Lung (tissue), 12 donors: Measurements from ENCODE around the gene RPS26. TPM values are rescaled to one million over a fixed set of nuclear protein-coding genes. Genes with fewer than 3 reads are reported as not detected.

ENCODE experiments used
- ATAC-seq: fragments of 200-7000 bp; cut with Tn5 transposase; one replicate; pipeline ENCODE4 v1.9.1; 2020; ENCODE audit warnings: moderate number of reproducible peaks; ENCODE audit not compliant: insufficient read depth, low FRiP score
- DNase-seq, 3 donors: peaks; one replicate each; pipeline ENCODE4 v3.0.0-alpha.2; 2013 to 2017
- H3K27ac ChIP-seq, 2 donors: one replicate each; pipeline ENCODE4 v1.5.1; 2013; ENCODE audit warnings: mild to moderate bottlenecking in 2 of 2, moderate library complexity in 2 of 2, control low read depth in 1 of 2, inconsistent platforms in 1 of 2, low read depth in 1 of 2, low read length in 1 of 2
- H3K27me3 ChIP-seq, 3 donors: one replicate each; pipeline ENCODE4 v1.5.1; 2013; ENCODE audit warnings: low read length in 2 of 3; ENCODE audit not compliant: control insufficient read depth in 3 of 3, insufficient read depth in 3 of 3
- H3K36me3 ChIP-seq, 4 donors: one replicate each; pipeline ENCODE4 v1.5.1; 2013; ENCODE audit warnings: low read length in 4 of 4, mild to moderate bottlenecking in 1 of 4, moderate library complexity in 1 of 4; ENCODE audit not compliant: control insufficient read depth in 4 of 4, insufficient read depth in 4 of 4
- H3K4me1 ChIP-seq, 5 donors: one replicate each; pipeline ENCODE4 v1.5.1; 2013; ENCODE audit warnings: low read length in 5 of 5, mild to moderate bottlenecking in 2 of 5, moderate library complexity in 1 of 5; ENCODE audit not compliant: control insufficient read depth in 5 of 5, insufficient read depth in 5 of 5
- H3K4me3 ChIP-seq: one replicate; pipeline ENCODE4 v1.5.1; 2013; ENCODE audit warnings: mild to moderate bottlenecking, control low read depth, moderate library complexity
- H3K9ac ChIP-seq, 2 donors: one replicate each; pipeline ENCODE4 v1.5.1; 2013; ENCODE audit warnings: low read length in 2 of 2, control low read depth in 1 of 2; ENCODE audit not compliant: insufficient read depth in 1 of 2
- H3K9me3 ChIP-seq, 4 donors: one replicate each; pipeline ENCODE4 v1.5.1; 2013; ENCODE audit warnings: low read length in 3 of 4, mild to moderate bottlenecking in 1 of 4, moderate library complexity in 1 of 4; ENCODE audit not compliant: control insufficient read depth in 4 of 4, insufficient read depth in 3 of 4
- WGBS, 2 donors: extraction: QIAGEN DNeasy Blood & Tissue Kit; methylation state at CpG; one replicate each; pipeline ENCODE4 v1.1.7; 2013; 5-methylcytosine and 5-hydroxymethylcytosine counted together
- polyA plus RNA-seq, 2 donors: library from polyadenylated mRNA; stranded (reverse); fragments of 200-250 nt; gene quantifications; one replicate each; pipeline ENCODE4 v1.2.1, GENCODE V29; 2013
- total RNA-seq, 2 donors: library from RNA; depleted of rRNA in 1 of 2; stranded (reverse); fragments of >200 nt in 1 of 2; gene quantifications; one replicate each; pipeline ENCODE4 v1.2.1, GENCODE V29; 2014 to 2021
- TF ChIP-seq, protein P1 (sequence below): IDR thresholded peaks from 2 replicates; pipeline ENCODE4 v1.5.1; 2012; ENCODE audit warnings: mild to moderate bottlenecking; ENCODE audit errors: control extremely low read depth, extremely low read depth
- donor health status: control.
- donor health status: control.
- donor health status: Bipolar disorder and iron deficiency.
- donor health status: healthy.
- donor health status: DM: yes; HTN: yes; CAD: no.

Gene RPS26
- total and polyA plus RNA-seq, 4 donors = 53.1 to 1,477 (median 591) TPM

DNA sequence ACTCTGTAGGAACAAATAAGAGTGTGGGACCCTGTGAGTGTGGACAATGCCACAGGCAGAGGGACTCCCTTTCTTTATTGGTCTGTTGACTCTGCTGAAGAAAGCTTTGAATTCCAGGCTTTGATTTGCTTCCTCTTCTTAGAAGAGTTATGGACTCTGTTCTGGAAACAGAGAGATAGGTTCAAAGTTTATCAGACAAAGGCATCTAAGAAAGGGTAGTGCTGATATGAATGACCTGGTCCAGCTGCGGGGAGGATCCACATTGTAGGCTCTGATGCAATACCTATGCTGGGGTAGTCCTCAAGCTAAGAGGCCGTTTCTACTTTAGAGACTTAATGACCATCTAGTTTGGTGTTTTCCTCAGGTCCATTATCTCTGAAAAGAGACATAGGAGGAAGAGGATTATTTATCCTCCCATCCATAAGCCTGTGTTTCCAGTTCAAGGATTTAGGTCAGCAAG lies 31.6 kb upstream of the RPS26 start:
- Histone ChIP-seq H3K9ac (peak overlapping the region in 1 of 2 donors; percentile 20), H3K4me1 (peaks cover 0 to 8% (median 4%) of the 10 kb centered on the region in 5 donors), H3K36me3 (peaks cover 0 to 2% (median 0%) of the 10 kb centered on the region in 4 donors), H3K27ac (no peak overlapping the region), H3K27me3 (no peaks in the 10 kb centered on the region), H3K9me3 (no peaks in the 10 kb centered on the region), H3K4me3 (no peak overlapping the region)
- 61% methylated on average over 2 of the region's 2 CpGs for WGBS, 2 donors
- DNase-seq (no peak), ATAC-seq (no peak)
- TF ChIP-seq, protein P1, sequence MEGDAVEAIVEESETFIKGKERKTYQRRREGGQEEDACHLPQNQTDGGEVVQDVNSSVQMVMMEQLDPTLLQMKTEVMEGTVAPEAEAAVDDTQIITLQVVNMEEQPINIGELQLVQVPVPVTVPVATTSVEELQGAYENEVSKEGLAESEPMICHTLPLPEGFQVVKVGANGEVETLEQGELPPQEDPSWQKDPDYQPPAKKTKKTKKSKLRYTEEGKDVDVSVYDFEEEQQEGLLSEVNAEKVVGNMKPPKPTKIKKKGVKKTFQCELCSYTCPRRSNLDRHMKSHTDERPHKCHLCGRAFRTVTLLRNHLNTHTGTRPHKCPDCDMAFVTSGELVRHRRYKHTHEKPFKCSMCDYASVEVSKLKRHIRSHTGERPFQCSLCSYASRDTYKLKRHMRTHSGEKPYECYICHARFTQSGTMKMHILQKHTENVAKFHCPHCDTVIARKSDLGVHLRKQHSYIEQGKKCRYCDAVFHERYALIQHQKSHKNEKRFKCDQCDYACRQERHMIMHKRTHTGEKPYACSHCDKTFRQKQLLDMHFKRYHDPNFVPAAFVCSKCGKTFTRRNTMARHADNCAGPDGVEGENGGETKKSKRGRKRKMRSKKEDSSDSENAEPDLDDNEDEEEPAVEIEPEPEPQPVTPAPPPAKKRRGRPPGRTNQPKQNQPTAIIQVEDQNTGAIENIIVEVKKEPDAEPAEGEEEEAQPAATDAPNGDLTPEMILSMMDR = no peak

DNA sequence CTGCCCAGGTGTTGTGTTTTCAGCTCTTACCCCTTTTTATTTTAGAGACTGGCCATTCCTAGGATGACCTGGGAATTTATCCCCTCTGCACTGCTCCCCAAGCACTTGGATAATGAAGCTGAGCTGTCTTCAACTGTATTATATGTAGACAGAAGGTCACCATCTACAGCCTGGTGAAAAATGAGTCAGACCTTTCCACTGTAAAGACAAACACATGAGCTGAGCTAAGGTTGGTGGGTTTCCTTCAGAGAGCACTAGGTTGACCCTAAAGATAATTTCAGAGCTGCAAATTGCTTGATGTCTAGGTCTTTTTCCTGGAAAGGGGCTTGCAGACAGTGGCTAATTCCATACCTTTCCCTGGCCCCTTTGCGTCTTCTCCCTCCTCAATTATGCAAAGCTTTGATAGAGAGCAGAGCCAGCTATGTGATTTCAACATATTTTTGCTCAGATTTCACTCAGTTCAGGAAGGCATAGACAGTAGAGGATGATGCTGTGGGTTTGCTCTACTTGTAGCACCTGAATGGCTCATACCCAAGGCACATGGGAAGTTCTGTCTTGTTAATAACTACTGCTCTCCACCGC lies 30.1 kb upstream of the RPS26 start:
- H3K27me3 ChIP-seq = no peaks in the 10 kb centered on the region
- ATAC-seq (no peak), DNase-seq (no peak)
- H3K27ac ChIP-seq = no peak overlapping the region
- peaks cover 0 to 2% (median 0%) of the 10 kb centered on the region in 4 donors for H3K36me3 ChIP-seq
- no peak overlapping the region for H3K4me3 ChIP-seq
- H3K4me1 ChIP-seq = peaks cover 0 to 8% (median 4%) of the 10 kb centered on the region in 5 donors
- 91 to 97% methylated on average over 2 of the region's 2 CpGs for whole genome bisulfite sequencing, 2 donors
- H3K9ac ChIP-seq = no peak overlapping the region
- TF ChIP-seq, protein P1 = no peak
- H3K9me3 ChIP-seq = no peaks in the 10 kb centered on the region

DNA sequence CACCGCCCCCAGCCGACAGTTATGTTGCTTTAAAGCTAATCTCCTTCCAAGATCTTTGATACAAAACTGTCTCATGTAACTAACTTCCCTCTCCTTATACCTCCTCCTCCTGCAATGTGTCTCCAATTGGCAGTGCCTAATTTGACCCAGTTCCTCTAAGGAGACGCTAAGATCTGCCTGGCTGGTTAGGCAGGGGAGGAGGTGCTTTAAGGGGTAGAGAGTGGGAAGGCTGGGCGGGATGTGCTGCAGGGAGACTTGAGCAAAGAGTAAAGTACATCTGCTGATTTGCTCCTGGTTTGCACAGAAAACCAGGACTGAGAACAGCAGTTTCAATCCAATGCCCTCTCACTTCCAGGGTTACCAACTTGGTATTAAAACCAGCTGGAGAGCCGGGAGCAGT lies 28.2 kb upstream of the RPS26 start:
- no peaks in the 10 kb centered on the region for H3K9me3 ChIP-seq
- DNase-seq (no peak), ATAC-seq (no peak)
- H3K4me1 ChIP-seq = peaks cover 0 to 2% (median 0%) of the 10 kb centered on the region in 5 donors
- TF ChIP-seq, protein P1 = no peak
- no peak overlapping the region for H3K27ac ChIP-seq
- H3K36me3 ChIP-seq = peaks cover 0 to 6% (median 0%) of the 10 kb centered on the region in 4 donors
- H3K4me3 ChIP-seq = no peak overlapping the region
- 73 to 83% methylated on average over 5 of the region's 5 CpGs for WGBS, 2 donors
- H3K27me3 ChIP-seq = no peaks in the 10 kb centered on the region
- H3K9ac ChIP-seq = no peak overlapping the region

DNA sequence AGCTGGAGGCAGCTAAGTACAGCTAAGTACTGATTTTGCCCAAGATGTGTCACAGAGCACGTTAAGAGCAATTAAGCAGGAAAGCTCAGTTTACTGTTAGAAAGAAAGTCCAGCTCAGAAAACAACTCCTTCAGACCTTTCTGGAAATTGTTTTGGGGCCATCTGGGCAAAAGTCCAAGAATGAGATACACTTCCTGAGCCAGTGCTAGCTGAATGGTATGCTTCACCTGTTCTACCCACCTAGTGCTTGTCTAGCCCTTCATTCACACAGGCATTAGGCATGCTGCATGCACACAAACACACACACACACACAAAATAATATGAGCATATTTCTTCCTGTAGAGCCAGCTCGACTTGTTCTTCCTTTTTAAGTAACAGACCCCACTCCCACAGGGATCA lies 27.5 kb upstream of the RPS26 start:
- Histone ChIP-seq H3K4me3 (no peak overlapping the region), H3K9ac (no peak overlapping the region), H3K27ac (peak overlapping the region in 1 of 2 donors; percentile 62), H3K27me3 (no peaks in the 10 kb centered on the region), H3K4me1 (no peaks in the 10 kb centered on the region), H3K36me3 (peaks cover 0 to 6% (median 0%) of the 10 kb centered on the region in 4 donors), H3K9me3 (no peaks in the 10 kb centered on the region)
- TF ChIP-seq, protein P1 = no peak
- WGBS, 2 donors = 38 to 44% methylated on average over 2 of the region's 2 CpGs
- DNase-seq (peak; percentile 28 to 74 (median 63)), ATAC-seq (peak; percentile 49)
